Gastroesophageal sphincter (tissue), 4 donors: ENCODE results near the gene ARL17B. TPM values are rescaled to one million over a fixed set of nuclear protein-coding genes. Genes with fewer than 3 reads are reported as not detected.
"Not testable (repeated sequence)": the region's sequence is repeated elsewhere in the genome, so short reads cannot be mapped to it uniquely, and the experiment has no call there.

Experiments
- ATAC-seq: fragments of 150-250 bp; one replicate; pipeline ENCODE4 v1.9.1; 2016; ENCODE audit warnings: mild to moderate bottlenecking, moderate library complexity
- H3K27ac ChIP-seq, 4 donors: fragments of 200-600 bp; sonication (generic) in 3 of 4; 1 replicate in 3 of 4; 2 replicates in 1 of 4; pipeline ENCODE4 v1.5.1; 2016 to 2019
- H3K27me3 ChIP-seq: fragments of 200-600 bp; sonication (generic); one replicate; pipeline ENCODE4 v1.5.1; 2019
- H3K36me3 ChIP-seq, 2 donors: fragments of 200-600 bp; sonication (generic); one replicate each; pipeline ENCODE4 v1.5.1; 2019; ENCODE audit warnings: control low read depth in 1 of 2
- H3K4me1 ChIP-seq, 3 donors: fragments of 200-600 bp; sonication (generic); 1 replicate in 2 of 3; 2 replicates in 1 of 3; pipeline ENCODE4 v1.5.1; 2016 to 2019; ENCODE audit warnings: control low read depth in 2 of 3
- H3K4me3 ChIP-seq, 2 donors: fragments of 200-600 bp; sonication (generic); one replicate each; pipeline ENCODE4 v1.5.1; 2019; ENCODE audit warnings: mild to moderate bottlenecking in 1 of 2, moderate library complexity in 1 of 2
- H3K9me3 ChIP-seq, 3 donors: fragments of 200-600 bp; sonication (generic); one replicate each; pipeline ENCODE4 v1.5.1; 2017 to 2019; ENCODE audit warnings: control low read depth in 2 of 3
- EP300 ChIP-seq: sonication (generic); formaldehyde crosslinking; IDR thresholded peaks from one replicate; pipeline ENCODE4 v1.6.1; 2017; ENCODE audit warnings: antibody characterized with exemption, mild to moderate bottlenecking
- POLR2A ChIP-seq, 2 donors: fragments of 450-650 bp; IDR thresholded peaks; one replicate each; pipeline ENCODE4 v1.6.1; 2017; ENCODE audit warnings: antibody characterized with exemption in 2 of 2, mild to moderate bottlenecking in 2 of 2, moderate library complexity in 1 of 2
- POLR2AphosphoS5 ChIP-seq: sonication (generic); formaldehyde crosslinking; IDR thresholded peaks from one replicate; pipeline ENCODE4 v1.6.1; 2017; ENCODE audit warnings: antibody characterized with exemption
- WGBS, 2 donors: methylation state at CpG; one replicate each; pipeline ENCODE4 v1.1.5; 2018; ENCODE audit warnings: low coverage in 1 of 2; 5-methylcytosine and 5-hydroxymethylcytosine counted together
- total RNA-seq, 4 donors: library from RNA; depleted of rRNA; stranded (reverse); fragments of >200 nt; gene quantifications; one replicate each; pipeline ENCODE4 v1.1.0, GENCODE V29; 2016
- TF ChIP-seq, protein P1 (sequence below), 4 experiments: fragments of 200-600 bp in 2 of 4; fragments of 450-650 bp in 2 of 4; sonication (generic) in 1 of 4; IDR thresholded peaks; one replicate each; pipeline ENCODE4 v1.5.1; 2017 to 2019; ENCODE audit warnings: antibody characterized with exemption in 4 of 4, mild to moderate bottlenecking in 2 of 4, moderate library complexity in 2 of 4

ARL17B gene
- total RNA-seq, 4 donors from 2014 or later, result 8.9 to 42.5 (median 15.4) TPM

DNA sequence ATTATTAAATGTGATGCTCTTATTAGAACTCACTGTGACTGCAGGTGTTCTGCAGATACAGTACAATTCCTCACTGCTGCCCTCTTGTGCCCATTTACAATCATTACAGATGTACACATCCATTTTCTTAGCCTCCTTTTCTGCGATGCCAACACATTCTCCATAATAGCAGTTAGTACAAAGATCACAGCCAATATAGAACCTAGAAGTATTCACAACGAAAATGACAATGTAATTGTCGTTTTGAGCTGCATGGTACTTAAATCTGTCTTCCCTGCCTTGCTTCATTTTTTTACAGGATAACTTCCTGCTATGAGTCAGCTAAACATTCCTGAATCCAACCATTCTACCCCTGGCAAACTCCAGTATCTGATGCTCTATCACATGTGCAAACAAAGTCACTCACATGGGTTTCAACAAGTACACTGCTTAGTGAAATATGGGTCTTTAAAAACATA, 74.8 kb downstream of the ARL17B start:
- not testable (repeated sequence) for H3K27me3 ChIP-seq, H3K36me3 ChIP-seq, H3K4me1 ChIP-seq, H3K4me3 ChIP-seq, H3K9me3 ChIP-seq
- TF ChIP-seq, protein P1, sequence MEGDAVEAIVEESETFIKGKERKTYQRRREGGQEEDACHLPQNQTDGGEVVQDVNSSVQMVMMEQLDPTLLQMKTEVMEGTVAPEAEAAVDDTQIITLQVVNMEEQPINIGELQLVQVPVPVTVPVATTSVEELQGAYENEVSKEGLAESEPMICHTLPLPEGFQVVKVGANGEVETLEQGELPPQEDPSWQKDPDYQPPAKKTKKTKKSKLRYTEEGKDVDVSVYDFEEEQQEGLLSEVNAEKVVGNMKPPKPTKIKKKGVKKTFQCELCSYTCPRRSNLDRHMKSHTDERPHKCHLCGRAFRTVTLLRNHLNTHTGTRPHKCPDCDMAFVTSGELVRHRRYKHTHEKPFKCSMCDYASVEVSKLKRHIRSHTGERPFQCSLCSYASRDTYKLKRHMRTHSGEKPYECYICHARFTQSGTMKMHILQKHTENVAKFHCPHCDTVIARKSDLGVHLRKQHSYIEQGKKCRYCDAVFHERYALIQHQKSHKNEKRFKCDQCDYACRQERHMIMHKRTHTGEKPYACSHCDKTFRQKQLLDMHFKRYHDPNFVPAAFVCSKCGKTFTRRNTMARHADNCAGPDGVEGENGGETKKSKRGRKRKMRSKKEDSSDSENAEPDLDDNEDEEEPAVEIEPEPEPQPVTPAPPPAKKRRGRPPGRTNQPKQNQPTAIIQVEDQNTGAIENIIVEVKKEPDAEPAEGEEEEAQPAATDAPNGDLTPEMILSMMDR (IDR thresholded peaks at IDR 0.05), result peak; percentile 66 to 82 (median 76)
- H3K27ac ChIP-seq, result peak overlapping the region in 2 of 4 donors; percentile 44 to 53
- 0% methylated on average over 3 of the region's 3 CpGs for WGBS, 2 donors
- ATAC-seq, result peak; percentile 73

DNA sequence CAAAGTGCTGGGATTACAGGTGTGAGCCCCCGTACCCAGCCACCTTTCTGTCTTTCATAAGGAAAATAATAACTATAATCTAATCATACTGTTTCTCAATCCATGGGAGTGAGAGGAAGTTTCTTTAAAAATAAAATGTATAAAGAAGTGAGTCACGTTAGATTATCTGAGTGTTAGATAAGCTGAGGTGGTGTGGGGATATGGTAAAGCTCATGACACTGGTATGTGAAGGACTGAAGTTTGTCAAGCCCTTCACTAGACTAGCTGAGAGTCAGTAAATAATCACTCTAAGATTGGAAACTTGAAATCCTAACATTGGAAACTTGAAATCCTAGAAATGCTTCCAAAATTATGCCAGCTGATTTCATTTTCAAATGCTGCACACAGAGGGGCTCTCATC, 76.1 kb downstream of the ARL17B start:
- H3K27ac ChIP-seq, H3K4me1 ChIP-seq, H3K9me3 ChIP-seq, H3K4me3 ChIP-seq, H3K27me3 ChIP-seq, ATAC-seq, H3K36me3 ChIP-seq: not testable (repeated sequence)
- WGBS, 2 donors, result 50 to 78% methylated on average over 1 of the region's 2 CpGs

- not testable (repeated sequence) for ATAC-seq, H3K9me3 ChIP-seq, H3K27ac ChIP-seq, H3K4me3 ChIP-seq, H3K36me3 ChIP-seq, H3K27me3 ChIP-seq, H3K4me1 ChIP-seq
- 50% methylated on average over 1 of the region's 1 CpG; no CpG with 5 or more reads in 1 of the 2 donors for WGBS, 2 donors
These were observed 77.1 kb downstream of the ARL17B start for GRCh38 chr17:46284467-46284866.

- not testable (repeated sequence) for H3K27me3 ChIP-seq, ATAC-seq, H3K9me3 ChIP-seq, H3K36me3 ChIP-seq, H3K4me1 ChIP-seq, H3K27ac ChIP-seq, H3K4me3 ChIP-seq
- WGBS, 2 donors, result 96 to 100% methylated on average over 1 to 4 of the region's 12 CpGs
These were observed 78.9 kb downstream of the ARL17B start for GRCh38 chr17:46282635-46283034.

DNA sequence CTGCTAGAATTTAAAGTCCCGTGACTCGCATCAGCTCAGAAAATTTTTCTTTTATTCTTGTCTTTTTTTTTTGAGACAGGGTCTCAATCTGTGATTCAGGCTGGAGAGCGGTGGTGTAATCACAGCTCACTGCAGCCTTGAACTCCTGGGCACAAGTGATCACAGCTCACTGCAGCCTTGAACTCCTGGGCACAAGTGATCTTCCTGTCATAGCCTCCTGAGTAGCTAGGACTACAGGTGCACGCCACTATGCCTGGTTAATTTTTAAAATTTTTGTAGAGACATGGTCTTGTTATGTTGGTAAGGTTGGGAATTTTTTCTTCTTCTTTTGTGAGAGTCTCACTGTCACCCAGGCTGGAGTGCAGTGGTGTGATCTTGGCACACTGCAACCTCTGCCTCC, 80.2 kb downstream of the ARL17B start:
- not testable (repeated sequence) for H3K4me1 ChIP-seq, H3K27me3 ChIP-seq, H3K4me3 ChIP-seq, H3K9me3 ChIP-seq, H3K27ac ChIP-seq, H3K36me3 ChIP-seq, ATAC-seq
- 94% methylated on average over 4 of the region's 4 CpGs; no CpG with 5 or more reads in 1 of the 2 donors for WGBS, 2 donors

- WGBS, 2 donors, result 29 to 85% methylated on average over 1 to 2 of the region's 3 CpGs
- not testable (repeated sequence) for H3K4me3 ChIP-seq, H3K4me1 ChIP-seq, H3K27ac ChIP-seq, ATAC-seq, H3K9me3 ChIP-seq, H3K36me3 ChIP-seq, H3K27me3 ChIP-seq
These were observed 84.7 kb downstream of the ARL17B start for GRCh38 chr17:46276728-46277479.

GRCh38 chr17:46274238-46274637, 87.3 kb downstream of the ARL17B start:
- Histone ChIP-seq H3K4me3 (no peak overlapping the region), H3K9me3 (no peaks in the 10 kb centered on the region), H3K4me1 (no peaks in the 10 kb centered on the region), H3K36me3 (no peaks in the 10 kb centered on the region), H3K27me3 (no peaks in the 10 kb centered on the region), H3K27ac (no peak overlapping the region)
- 74 to 90% methylated on average over 3 of the region's 3 CpGs for WGBS, 2 donors
- ATAC-seq, result no peak
- TF ChIP-seq EP300 (no peak), POLR2AphosphoS5 (no peak)

GRCh38 chr17:46273541-46274236, 87.9 kb downstream of the ARL17B start:
- ATAC-seq, result no peak
- Histone ChIP-seq H3K4me3 (no peak overlapping the region), H3K27ac (no peak overlapping the region), H3K4me1 (no peaks in the 10 kb centered on the region), H3K36me3 (no peaks in the 10 kb centered on the region), H3K9me3 (no peaks in the 10 kb centered on the region), H3K27me3 (no peaks in the 10 kb centered on the region)
- WGBS, 2 donors, result 60 to 73% methylated on average over 6 of the region's 6 CpGs
- TF ChIP-seq POLR2A (IDR thresholded peaks at IDR 0.05) (no peak), POLR2AphosphoS5 (no peak), EP300 (no peak)
- TF ChIP-seq, protein P1 (IDR thresholded peaks at IDR 0.05), result no peak
